ENCODE measurements around the gene SCGB2A2. TPM values are rescaled to one million over a fixed set of nuclear protein-coding genes. Genes with fewer than 3 reads are reported as not detected.

Gene SCGB2A2
- total RNA-seq, 4 donors from 2014 or later: not detected

- no peak overlapping the region for H3K4me3 ChIP-seq
- peaks cover 20% of the 10 kb centered on the region for H3K27me3 ChIP-seq
- no peaks in the 10 kb centered on the region for H3K4me1 ChIP-seq
- H3K9me3 ChIP-seq: no peaks in the 10 kb centered on the region
- DNase-seq: no peak
- TF ChIP-seq POLR2A (IDR thresholded peaks at IDR 0.05) (no peak), EP300 (IDR thresholded peaks at IDR 0.05; ENCODE audit: low read depth) (no peak), POLR2AphosphoS5 (IDR thresholded peaks at IDR 0.05) (no peak)
- TF ChIP-seq, protein P1, sequence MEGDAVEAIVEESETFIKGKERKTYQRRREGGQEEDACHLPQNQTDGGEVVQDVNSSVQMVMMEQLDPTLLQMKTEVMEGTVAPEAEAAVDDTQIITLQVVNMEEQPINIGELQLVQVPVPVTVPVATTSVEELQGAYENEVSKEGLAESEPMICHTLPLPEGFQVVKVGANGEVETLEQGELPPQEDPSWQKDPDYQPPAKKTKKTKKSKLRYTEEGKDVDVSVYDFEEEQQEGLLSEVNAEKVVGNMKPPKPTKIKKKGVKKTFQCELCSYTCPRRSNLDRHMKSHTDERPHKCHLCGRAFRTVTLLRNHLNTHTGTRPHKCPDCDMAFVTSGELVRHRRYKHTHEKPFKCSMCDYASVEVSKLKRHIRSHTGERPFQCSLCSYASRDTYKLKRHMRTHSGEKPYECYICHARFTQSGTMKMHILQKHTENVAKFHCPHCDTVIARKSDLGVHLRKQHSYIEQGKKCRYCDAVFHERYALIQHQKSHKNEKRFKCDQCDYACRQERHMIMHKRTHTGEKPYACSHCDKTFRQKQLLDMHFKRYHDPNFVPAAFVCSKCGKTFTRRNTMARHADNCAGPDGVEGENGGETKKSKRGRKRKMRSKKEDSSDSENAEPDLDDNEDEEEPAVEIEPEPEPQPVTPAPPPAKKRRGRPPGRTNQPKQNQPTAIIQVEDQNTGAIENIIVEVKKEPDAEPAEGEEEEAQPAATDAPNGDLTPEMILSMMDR (IDR thresholded peaks at IDR 0.05): no peak
- intact Hi-C loops (cut with DNase I; ENCODE audit: low total_unique reads) (no loop called here), in situ Hi-C loops (cut with MboI; ENCODE audit: low pct_ligation_motif_present in 1 of 4, low pct_unique_long_range_greater_than_20kb in 1 of 4, low sequenced_read_pairs in 3 of 4) (no loop called here)
- H3K27ac ChIP-seq: no peak overlapping the region
- WGBS, 2 donors (ENCODE audit: low coverage in 1 of 2): 75 to 79% methylated on average over 2 of the region's 2 CpGs
- no peaks in the 10 kb centered on the region for H3K36me3 ChIP-seq
Observed at GRCh38 chr11:62236187-62236586, 33.8 kb upstream of the SCGB2A2 start.

- no peaks in the 10 kb centered on the region for H3K36me3 ChIP-seq
- H3K4me1 ChIP-seq: no peaks in the 10 kb centered on the region
- intact Hi-C loops (cut with DNase I; ENCODE audit: low total_unique reads) (no loop called here), in situ Hi-C loops (cut with MboI; ENCODE audit: low pct_ligation_motif_present in 1 of 4, low pct_unique_long_range_greater_than_20kb in 1 of 4, low sequenced_read_pairs in 3 of 4) (no loop called here)
- H3K27me3 ChIP-seq: peaks cover 24% of the 10 kb centered on the region
- no peak for DNase-seq
- no peaks in the 10 kb centered on the region for H3K9me3 ChIP-seq
- H3K4me3 ChIP-seq: no peak overlapping the region
- WGBS, 2 donors (ENCODE audit: low coverage in 1 of 2): 50 to 69% methylated on average over 2 to 4 of the region's 4 CpGs
- no peak overlapping the region for H3K27ac ChIP-seq
- TF ChIP-seq EP300 (IDR thresholded peaks at IDR 0.05; ENCODE audit: low read depth) (no peak), POLR2AphosphoS5 (IDR thresholded peaks at IDR 0.05) (no peak), POLR2A (IDR thresholded peaks at IDR 0.05) (no peak)
- TF ChIP-seq, protein P1 (IDR thresholded peaks at IDR 0.05): no peak
Observed at GRCh38 chr11:62237499-62237898, 32.5 kb upstream of the SCGB2A2 start.

DNA sequence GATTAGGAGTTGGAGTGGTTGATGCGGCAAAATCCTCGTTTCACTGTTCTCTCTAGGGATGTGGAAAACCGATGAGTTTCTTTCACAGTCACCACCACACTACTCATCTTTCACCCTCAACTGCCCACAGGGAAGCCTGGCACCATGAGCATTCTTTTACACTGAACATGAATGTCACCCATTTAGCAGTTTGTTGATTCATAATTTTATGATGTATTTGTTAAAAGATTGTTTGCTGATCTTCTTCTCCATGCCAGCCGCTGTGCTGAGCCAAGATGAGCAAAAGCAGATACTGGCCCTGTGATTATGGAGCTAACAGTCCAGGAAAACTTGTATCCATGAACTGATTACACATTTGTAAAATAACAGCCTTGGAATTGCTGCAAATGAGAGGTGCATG lies 31.8 kb upstream of the SCGB2A2 start:
- no peak for DNase-seq
- no peak for TF ChIP-seq POLR2A (IDR thresholded peaks at IDR 0.05)
- no peak for TF ChIP-seq POLR2AphosphoS5 (IDR thresholded peaks at IDR 0.05)
- TF ChIP-seq EP300 (IDR thresholded peaks at IDR 0.05; ENCODE audit: low read depth): no peak
- TF ChIP-seq, protein P1 (IDR thresholded peaks at IDR 0.05): no peak
- in situ Hi-C loops (cut with MboI; ENCODE audit: low pct_ligation_motif_present in 1 of 4, low pct_unique_long_range_greater_than_20kb in 1 of 4, low sequenced_read_pairs in 3 of 4): no loop called here
- Histone ChIP-seq H3K27ac (no peak overlapping the region), H3K9me3 (no peaks in the 10 kb centered on the region), H3K36me3 (no peaks in the 10 kb centered on the region), H3K27me3 (peaks cover 30% of the 10 kb centered on the region), H3K4me1 (no peaks in the 10 kb centered on the region), H3K4me3 (no peak overlapping the region)
- intact Hi-C loops (cut with DNase I; ENCODE audit: low total_unique reads): no loop called here
- 59 to 78% methylated on average over 3 to 4 of the region's 4 CpGs for WGBS, 2 donors (ENCODE audit: low coverage in 1 of 2)

DNA sequence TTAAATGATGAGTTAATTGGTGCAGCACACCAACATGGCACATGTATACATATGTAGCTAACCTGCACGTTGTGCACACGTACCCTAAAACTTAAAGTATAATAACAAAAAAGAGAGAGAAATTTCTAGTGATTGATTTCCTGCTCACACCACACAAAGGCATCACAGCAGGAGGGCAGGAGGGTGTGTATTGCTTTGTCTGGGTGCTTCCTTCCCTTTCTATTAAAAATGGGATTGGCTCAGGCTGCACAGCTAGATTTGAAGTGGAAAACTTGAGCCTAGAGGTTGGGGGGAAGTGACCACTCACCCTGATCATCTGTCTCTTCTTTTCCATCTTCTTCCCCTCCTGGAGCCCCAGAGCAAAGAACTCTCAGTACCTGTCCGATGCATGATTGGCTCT lies 28.9 kb upstream of the SCGB2A2 start:
- Histone ChIP-seq H3K4me1 (no peaks in the 10 kb centered on the region), H3K36me3 (no peaks in the 10 kb centered on the region), H3K9me3 (no peaks in the 10 kb centered on the region), H3K4me3 (no peak overlapping the region), H3K27ac (no peak overlapping the region), H3K27me3 (peaks cover 27% of the 10 kb centered on the region)
- intact Hi-C loops (cut with DNase I; ENCODE audit: low total_unique reads): no loop called here
- TF ChIP-seq POLR2A (IDR thresholded peaks at IDR 0.05) (no peak), POLR2AphosphoS5 (IDR thresholded peaks at IDR 0.05) (no peak), EP300 (IDR thresholded peaks at IDR 0.05; ENCODE audit: low read depth) (no peak)
- TF ChIP-seq, protein P1 (IDR thresholded peaks at IDR 0.05): no peak
- no peak for DNase-seq
- WGBS, 2 donors (ENCODE audit: low coverage in 1 of 2): 89% methylated on average over 3 of the region's 3 CpGs; no CpG with 5 or more reads in 1 of the 2 donors
- in situ Hi-C loops (cut with MboI; ENCODE audit: low pct_ligation_motif_present in 1 of 4, low pct_unique_long_range_greater_than_20kb in 1 of 4, low sequenced_read_pairs in 3 of 4): no loop called here
